IPS DF 4.7 (cell line): ENCODE results near the gene MFRP.

Source experiments
- DNase-seq: peaks from one replicate; pipeline ENCODE4 v3.0.0-alpha.2; 2013; ENCODE audit warnings: low spot score; ENCODE audit errors: extremely low read depth

MFRP gene

DNA sequence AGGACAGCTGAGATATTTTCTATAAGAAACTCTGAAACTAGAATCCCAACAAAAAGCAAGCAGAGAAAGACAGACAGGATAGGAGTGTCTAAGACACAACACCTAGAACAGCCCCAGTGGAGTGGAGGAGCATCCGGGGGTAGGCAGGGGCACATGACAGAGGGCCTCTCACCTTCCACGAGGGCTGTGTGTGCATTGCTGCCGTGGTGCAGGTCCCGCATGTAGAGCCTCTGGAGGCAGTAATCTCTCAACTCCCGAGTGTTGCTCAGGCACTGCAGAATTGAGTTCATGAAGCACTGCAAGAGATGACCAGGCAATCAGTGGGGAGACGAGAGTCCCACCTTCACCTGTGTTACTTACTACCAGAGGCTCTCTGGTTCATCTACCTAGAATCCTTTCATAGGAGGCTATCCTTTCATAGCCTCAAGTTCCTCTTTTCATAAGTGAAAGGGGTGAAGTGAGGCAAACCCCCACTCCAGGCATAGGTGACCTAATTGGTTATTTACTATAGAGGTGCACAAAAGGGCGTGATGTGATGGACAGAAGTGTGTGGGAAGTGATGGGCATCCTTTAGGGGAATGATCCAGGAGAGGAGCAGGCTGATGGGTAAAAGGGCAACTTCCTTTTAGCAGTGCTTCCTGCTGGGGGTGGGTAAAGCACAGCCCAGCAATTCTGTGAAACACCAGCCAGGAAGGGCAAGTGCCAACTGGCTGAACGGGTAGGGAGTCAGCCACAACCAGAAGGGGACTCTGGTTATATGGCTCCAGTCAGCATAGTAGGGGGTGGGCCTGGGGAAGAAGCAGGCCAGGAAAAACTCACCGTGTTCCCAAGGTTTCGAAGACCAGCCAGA, 13.1 kb upstream of the MFRP start:
- no peak for DNase-seq

DNA sequence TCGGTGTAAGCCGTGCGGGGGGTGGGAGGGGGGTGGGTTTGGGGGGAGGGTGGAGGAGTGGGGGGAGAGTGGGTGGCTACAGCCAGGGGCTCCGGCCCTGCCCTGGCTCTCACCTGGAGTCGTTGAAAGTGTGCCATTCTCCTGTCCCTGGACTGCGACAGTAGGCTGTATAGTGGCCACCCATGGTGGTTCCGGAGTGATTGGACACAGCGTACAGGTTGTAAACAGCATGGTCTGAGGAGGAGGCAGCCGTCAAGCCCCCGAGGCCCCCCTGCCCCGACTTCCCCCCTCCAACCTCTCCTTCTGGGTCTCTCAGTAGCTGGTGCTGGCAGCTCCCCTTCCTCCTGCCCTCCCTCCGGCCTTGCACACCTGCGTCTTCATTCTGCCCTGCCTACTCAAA, 10.6 kb upstream of the MFRP start:
- DNase-seq = no peak

DNA sequence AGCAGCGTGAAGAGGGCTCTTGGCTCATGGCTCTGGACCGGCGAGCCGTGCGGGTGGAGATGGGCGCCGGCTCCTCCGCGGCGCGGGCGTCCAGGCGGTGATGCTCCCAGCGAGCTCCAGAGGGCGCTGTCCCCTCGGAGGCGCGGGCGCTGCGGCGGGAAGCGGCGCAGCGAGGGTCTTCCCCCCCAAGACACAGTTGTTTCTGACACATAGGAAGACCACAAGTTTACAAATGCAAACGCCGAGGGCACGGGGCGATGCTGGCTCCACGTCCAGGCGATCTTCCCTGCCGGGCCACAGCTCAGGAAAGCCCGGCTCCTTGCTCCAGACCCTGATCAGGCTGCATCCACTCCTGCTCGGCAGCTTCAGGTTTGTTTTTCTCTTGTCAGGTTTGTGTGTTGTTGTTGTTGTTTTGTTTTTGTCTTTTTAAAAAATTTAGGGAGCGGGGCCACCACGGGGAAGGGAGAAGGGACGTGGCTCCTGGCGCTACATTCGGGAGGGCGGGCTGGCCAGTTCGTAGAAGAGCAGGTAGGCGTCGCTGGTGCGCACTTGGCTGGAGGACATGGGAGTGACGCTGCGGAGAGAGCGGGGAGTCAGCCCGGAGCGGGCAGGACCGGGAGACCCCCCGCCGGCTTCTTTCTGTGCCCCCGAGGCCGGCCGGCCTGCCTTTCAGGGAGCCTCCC, 10.0 kb upstream of the MFRP start:
- DNase-seq = no peak

DNA sequence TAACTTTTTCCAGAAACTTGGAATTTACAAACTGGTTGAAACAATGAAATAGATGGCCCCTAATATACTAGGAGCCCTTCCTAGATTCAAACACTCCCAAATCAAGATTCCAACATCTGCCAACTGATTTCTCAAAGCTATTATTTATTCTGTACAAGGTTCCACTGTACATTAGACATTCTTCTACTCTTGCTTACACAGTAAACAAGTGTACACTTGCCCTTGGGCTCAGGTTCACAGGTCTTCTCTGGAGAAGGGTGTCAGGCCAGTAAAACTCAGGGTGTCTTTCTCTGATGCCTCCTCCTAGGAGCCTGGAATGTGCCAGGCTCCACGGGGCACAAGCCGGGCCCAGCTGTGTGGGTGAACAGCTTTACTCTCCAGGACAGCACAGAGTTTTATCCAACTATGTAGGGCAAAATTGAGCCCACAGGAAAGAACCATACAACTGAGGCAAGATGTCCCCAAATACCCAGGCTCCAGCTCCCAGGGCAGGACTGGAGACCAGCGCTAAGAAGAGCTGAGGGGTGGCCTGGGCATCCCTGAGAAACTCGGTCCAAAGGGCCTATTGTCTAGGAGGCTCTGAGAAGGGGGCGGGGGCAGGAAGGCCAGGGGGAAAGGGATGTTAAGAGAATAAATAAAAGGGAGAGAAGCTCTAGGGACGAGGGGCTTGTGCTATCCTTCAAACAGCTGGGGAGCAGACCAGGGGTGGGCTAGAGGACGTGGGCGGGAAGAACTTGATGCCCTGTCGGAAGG, 8.8 kb upstream of the MFRP start:
- DNase-seq = no peak

DNA sequence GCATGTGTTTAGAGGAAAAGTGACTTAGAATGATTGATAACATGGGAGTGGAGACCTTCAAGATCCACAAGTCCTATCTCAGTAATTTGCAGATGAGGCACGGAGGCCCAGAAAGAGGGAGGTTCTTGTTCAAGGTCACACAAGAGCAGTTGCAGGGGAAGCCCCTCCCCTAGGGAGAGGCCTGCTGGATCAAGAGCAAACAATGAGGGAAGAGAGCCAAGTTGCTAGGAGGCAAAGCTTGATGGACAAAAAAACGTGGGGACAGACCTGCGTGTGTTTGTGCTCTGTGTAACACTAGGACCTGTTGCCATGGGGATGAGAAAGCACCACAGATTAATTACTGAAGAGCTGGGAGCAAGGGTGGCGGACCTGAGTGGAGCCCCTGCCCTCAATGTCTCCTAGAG, 6.4 kb upstream of the MFRP start:
- no peak for DNase-seq

DNA sequence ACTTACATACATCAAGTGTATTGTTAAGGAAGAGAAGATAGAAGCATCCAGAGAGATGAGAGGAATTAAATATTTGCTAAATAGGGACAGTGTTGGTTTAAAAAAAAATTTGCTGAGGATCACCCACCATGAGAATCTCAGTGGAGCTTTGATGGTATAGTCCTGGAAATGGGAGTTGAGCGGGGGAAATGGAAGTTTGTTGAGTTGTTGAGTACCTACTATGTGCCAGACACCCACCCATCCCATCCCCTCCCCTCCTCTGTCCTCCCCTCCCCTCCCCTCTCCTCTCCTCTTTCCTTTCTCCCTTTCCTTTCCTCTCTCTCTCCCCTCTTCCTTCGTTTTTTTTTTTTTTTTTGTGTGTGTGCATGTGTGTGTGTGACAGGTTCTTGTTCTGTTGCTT, 4.7 kb upstream of the MFRP start:
- no peak for DNase-seq

DNA sequence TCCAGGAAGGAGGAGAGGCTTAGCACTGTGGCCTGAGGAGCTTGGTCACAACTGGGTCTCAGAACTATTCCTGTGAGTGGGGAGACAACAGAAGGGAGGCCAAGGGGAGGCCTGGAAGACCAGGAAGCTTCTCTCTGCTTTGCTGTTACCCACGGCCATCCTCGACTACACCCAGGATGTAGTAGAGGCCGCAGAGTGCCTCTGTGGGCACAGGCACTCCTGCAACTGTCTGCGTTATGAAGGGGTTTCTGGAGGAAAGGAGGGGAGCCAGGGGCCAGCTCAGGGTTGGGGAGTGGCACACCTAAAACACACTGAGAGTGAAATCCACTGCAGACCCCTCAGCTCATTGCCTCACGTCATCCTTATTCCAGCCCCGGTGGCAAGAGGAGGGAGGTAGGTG, 3.8 kb upstream of the MFRP start:
- no peak for DNase-seq

DNA sequence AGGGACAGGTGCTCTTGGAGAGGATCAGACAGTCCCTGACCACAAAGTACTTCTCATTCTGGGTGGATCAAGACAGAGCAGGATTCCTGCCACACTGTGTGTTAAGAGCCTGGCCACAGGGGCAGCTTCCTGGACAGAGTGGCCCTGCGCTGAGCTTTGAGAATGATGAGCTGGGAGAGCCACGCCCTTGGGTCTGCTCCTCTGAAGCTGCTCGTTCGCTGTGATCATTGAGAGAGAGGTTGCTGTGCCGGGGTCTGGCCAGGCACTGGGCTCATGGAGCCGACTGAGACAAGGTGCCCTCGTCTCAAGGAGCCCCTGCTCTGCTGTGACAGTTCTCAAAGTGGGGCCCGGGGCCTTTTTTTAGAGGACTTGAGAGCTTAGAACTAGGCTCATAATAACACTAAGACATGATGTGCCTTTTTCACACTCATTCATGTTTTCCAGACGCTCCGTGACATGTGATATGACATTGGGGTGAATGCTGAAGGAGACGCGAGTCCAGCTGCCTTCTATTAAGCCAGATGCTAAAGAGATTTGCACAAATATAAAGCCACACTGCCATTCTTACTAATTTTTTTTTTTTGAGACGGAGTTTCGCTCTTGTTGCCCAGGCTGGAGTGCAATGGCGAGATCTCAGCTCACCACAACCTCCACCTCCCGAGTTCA, 1.6 kb upstream of the MFRP start:
- DNase-seq = no peak

DNA sequence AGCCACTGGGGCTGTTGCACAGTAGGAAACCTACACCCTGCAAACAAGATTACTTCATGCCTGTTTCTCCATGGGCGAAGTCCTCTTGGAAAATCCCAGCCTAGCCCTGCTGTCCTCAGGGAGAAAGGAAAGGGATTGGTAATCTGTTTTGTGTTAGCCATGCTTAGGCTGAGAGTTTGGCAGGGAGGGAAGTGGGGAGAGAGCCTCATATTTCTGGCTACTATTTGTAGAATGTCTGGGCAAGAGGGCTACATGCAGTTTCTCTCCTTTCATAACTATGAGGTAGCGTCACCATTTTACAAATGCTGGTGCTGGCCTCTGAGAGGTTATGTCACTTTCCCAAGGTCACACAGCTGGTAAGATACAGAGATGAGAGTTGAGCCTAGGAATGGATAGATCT, 737 bp upstream of the MFRP start:
- DNase-seq = no peak

DNA sequence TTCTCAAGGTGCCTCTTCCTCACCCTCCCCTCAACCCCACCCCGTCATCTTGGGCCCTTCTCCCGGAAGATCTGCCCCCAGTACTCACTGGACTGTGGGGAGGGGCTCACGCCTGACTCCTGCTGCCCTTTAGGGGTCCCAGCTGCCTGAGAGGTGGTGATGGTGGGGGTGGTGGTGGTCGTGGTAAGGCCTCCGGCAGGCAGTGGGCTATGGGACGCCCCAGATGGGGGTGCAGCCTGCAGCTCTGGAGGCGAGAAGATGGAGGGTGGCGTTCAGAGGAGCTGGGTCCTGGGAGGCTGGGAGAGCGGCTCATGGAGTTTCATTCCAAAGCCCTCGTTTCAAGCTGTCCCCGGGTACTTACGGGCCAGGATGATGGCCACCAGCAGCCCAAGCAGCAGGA, 820 bp downstream of the MFRP start:
- DNase-seq = no peak

DNA sequence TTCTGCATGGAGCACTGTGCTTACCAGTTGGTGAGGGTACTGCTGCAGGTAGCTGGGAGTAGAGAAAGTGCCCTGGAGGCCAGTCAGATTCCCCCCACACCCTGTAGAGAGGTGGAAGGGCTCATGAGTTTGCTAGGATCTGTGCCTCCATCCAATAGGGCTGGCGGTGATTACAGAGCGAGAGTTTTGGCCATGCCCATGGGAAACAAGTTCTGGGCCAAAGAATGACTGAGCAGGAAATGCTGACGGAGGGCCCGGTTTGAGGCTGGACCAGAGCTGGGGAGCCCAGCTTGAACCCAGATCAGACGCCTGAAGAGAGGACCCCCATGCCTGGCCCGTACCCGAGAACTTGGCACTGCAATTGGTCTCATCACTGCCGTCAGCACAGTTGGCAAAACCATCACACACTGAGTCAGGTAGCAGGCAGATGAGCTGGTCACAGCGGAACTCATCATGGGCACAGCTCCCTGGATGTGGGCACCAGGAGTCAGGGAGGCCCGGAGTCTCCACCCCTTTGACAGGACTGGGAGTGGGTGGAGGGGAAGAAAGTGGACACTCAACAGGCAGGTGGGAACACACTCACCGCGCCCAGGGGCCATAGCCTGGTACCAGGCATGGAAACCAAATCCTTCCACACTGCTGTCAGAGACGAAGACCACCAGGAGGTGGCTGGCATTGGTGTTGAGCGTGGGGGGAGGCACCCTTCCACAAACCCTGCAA, 2.1 kb downstream of the MFRP start:
- DNase-seq = no peak

DNA sequence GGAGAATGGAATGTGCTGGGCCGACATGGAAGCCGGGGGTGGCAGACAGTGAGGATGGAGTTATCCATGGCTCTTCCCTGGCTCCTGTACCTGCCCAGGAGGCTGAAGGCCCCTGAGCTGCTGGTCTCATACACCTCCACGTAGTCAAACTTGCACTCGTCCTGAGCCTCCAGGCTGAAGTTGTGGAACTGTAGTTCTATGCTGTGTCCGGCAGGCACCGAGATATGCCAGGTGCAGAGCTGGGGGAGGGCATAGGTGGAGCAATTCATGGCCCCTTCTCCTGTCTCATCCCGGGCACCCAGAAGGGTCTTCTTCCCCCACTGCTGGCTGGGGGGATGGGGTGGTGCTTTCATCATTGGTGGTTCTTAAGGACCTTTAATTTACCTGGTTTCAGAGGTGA, 2.8 kb downstream of the MFRP start:
- DNase-seq = no peak

DNA sequence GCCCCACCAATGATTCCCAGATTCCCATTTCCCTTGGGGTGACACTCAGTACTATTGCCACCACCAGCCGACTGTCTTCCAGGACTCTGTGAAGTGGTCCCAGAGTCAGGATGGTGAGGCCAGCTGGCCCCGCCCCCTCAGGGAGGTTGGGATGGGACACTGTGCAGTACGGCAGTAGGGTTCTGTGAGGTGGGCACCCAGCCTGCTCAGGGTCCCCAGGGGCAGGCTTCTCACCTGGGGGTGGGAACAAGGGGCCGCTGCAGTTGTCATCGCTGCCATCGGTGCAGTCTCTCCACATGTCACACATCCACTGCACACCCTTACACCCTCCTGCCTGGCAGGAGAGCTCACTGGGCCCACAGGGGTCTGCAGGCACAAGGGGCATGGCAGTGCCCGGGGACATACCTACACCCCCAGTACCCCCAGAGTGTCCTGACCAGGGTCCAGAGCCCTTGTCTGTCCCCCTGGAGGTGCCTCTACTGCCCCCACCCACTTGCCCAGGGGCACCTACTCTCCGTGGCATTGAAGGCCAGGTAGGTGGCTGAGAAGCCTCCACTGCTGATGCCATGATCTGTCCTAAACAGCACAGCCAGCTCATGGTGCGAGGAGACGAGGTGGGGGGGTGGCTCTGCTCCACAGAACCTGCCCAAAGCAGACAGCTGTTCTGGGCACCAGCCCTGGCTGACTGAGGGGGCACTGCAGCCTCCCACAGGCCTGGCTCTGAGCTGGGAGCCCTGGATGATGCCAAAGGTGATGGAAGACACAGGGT, 4.0 kb downstream of the MFRP start:
- DNase-seq = no peak

DNA sequence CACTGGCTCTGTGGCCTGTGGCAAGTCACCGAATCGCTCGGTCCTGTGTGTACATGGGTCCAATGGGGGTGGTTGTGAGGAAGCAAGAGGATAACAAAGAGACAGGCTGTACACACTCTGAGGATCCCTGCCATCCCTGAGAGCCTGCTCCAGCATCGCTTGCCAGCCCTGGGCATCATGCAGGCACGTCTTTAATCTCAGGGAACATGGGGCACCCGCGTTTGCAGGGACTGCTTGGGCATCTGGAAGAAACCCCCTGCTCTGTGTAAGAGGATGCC, 4.5 kb downstream of the MFRP start:
- no peak for DNase-seq

DNA sequence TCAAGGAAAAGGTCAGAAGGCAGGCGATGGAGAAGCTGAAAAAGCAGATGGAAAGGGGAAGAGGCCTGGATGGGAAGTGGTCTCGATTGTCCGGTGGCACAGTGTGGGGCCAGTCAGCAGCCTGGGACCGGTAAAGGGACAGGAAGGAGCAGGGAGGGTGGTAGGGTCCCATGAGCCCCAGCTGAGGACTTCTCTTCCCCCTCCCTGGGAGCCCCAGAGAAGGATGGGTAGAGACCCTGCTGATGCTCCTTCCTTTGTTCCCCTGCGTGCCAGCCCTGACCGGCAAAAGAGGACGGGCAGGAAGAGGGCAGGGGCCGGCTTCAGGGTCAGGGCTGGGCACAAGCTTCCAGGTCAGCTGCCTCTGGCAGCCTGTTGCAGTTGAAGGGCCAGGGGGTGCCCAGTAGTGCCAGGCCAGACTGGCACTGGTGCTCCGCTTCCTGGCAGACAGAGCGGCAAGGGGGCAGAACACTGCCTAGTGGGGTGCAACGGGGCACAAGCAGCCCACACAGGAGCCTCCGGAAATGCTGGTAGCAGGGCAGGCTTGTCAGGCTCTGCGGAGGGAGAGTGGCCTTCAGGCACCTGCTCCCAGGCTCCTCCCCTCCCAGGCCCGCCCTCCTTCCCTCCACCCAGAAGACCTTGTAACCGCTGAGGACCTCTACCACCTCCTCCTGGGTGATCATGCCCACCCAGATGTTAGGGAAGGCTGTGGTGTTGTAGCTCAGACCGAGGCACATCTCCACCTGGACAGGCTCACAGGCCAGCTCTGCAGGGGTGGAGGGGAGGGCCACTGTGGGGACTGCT, 5.1 kb downstream of the MFRP start:
- no peak for DNase-seq

DNA sequence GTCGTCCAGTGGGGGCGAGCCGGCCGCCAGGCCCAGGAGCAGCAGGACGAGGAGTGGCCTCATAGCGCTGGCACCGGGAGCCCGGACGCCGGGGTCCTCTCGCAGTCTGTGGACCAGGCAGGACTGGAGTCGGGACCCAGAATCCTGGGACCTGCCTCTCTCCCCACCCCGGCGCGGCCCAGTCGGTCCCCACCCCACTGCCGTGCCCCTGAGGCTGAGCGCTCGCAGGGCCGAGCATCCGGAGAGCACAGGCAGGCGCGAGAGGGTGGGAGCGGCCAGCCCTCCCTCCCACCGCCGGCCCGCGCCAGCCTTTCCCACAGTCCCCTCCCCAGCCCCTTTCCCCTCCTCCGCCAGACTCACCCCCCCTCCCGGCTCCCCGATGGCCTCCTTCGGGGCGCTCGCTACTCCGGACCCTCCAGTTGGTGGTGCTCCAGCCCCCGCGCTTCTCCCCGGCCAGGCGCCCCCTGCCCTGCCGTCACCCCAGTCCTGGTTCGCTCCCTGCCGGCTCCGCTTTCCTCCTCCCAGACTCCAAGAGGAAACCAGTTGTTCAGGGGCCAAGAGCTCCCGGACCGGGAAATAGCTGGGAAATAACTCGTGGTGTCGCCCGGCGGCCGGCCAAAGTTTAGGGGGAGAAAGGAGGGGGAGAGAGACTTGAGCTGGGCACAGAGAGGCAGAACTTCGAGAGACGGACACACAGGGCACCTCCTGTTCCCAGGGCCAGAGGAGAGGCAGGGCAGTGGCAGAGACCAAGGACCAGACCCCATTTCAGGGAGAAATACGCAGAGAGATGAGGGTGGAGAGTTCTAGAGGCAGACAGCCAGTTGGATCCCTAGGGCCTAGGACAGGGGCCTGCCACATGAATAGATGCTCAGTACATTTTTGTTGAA, 5.9 kb downstream of the MFRP start, which contains the start of gene C1QTNF5:
C1QTNF5 (minus strand) TSS at position 549 of the 887 bp plus-strand sequence; CDS start at position 63, 486 bp downstream.
- no peak for DNase-seq

DNA sequence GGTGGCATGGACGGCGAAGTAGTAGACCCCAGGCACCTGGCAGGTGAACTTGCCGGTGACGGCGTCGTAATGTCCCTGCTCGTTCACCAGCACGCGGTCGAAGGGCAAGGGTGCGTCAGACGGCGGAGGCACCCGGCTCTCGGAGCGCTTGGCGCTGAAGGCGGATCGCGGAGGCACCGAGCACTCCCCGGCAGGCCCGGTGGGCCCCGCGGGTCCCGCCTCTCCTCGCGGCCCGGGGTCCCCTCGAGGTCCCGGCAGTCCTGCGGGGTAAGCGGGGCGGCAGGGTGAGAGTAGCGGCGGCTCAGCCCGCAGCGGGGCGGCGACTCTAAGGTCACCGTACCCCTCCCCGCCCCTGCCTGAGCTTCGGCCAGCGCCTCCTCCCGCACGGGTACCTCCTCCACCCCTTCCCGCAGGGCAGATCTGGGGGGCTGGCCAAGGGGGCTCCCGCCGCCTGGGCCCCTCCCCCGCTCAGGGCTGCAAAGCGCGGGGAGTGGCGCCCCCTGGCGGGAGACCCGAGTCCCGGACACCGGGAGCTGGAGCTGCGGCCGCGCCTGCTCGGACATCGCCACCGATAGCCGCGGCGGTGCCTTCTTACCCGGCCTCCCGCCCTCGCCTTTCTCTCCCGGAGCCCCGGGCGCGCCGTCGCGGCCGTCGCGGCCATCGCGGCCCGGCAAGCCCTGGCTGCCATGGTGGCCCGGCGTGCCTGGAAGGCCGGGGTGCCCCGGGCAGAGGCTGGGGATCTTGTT, 6.7 kb downstream of the MFRP start:
- no peak for DNase-seq
